GM19025 (cell line): ENCODE data around the gene CARS2.
A peak's percentile ranks its signal among the peaks of the same experiment; 100 is the strongest.
"Not testable (repeated sequence)": the region's sequence is repeated elsewhere in the genome, so short reads cannot be mapped to it uniquely, and the experiment has no call there.

ENCODE experiments used
- ATAC-seq: cut with Tn5 transposase; IDR thresholded peaks from one replicate; pipeline ENCODE4 v1.9.1; 2021; ENCODE audit warnings: mild to moderate bottlenecking, low read depth, moderate library complexity; ENCODE audit not compliant: unreplicated experiment

Gene CARS2

DNA sequence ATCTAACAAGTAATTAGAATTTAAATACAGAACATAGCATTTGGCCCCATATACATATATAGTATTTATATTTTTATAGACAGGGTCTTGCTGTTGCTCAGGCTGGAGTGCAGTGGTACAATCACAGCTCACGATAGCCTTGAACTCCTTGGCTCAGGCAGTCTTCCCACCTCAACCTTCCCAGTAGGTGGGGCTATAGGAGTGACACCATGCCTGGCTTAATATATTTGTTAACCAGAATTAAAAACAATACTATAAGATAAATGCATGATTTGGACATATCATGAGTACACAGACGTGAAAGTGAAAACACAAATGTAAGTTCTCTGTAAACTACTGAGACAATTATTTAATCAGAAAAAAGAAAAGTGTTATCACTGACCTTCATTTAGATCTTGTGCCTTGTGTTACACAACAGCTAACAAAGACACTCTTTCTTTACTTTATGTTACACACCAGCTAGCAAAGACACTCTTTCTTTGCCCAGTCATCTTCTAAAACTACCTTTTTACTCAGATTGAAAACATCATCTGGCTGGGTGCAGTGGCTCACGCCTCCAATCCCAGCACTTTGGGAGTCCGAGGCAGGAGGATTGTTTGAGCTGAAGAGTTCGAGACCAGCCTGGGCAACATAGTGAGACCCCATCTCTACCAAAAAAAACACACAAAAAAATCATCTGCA is 22.6 kb downstream of the CARS2 start:
- ATAC-seq, result no peak

DNA sequence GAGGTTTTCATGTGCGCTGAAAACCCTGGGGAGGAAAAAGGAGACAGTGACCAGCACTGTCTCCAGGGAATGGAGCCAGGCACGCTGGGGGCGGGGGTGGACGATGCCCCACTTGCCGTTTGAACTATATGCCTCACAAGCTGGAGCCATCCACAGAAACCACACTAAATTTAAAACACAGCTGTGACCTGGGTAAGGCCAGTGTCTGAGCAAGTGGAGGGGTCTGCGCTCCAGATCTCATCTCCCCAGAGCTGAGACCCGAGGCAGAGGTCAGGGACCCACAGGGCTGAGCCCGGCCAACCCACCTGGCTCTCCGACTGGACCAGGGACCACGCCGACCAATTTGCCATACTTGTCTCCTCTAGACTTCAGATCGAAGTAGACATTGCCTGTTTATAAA is 23.2 kb downstream of the CARS2 start:
- ATAC-seq, result no peak

DNA sequence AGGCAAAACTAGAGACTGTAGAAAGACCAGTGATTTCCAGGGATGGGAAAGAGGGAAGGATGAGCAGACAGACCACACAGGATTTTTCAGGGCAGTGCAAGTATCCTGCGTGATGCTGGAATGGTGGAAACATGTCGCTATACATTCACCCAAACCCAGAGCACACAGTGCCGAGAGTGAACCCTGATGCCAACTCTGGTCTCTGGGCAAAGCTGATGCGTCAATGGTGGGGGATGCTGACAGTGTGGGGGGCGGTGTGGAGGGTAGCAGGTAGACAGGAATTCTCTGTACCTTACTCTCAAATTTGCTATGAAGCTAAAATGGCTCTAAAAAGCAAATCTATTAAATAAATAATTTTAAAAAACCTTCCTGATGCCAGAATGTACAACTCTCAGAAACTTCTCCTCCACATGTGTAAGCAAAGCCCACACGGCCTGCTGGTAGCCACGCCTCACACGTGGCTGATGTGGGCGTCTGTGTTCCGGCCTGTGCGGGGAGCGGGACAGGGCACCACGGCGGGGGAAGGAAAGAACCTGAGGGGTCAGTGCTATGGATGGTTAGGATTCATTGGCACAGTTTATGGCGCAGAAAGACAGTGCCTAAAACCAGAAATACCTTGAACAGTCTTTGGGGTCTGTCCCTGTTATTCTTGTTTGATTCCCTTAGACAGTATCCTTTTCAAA is 23.9 kb downstream of the CARS2 start:
- no peak for ATAC-seq

DNA sequence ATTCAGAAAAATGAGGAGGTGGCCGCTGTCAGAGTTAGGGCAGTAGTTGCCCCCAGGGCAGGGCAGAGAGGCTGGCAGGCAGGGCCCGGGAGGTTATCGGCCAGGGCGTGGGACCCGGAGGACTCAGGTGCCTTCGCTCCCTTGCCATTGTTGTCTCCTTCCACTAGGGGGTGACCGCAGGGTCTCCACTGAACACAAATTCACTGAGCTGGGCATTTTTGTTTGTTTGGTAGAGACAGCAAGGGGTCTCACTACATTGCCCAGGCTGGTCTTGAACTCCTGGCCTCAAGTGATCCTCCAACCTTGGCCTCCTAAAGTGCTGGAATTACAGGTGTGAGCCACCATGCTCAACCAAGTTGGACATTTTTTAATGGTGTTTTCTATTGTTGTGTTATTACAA is 25.1 kb downstream of the CARS2 start:
- ATAC-seq, result no peak

DNA sequence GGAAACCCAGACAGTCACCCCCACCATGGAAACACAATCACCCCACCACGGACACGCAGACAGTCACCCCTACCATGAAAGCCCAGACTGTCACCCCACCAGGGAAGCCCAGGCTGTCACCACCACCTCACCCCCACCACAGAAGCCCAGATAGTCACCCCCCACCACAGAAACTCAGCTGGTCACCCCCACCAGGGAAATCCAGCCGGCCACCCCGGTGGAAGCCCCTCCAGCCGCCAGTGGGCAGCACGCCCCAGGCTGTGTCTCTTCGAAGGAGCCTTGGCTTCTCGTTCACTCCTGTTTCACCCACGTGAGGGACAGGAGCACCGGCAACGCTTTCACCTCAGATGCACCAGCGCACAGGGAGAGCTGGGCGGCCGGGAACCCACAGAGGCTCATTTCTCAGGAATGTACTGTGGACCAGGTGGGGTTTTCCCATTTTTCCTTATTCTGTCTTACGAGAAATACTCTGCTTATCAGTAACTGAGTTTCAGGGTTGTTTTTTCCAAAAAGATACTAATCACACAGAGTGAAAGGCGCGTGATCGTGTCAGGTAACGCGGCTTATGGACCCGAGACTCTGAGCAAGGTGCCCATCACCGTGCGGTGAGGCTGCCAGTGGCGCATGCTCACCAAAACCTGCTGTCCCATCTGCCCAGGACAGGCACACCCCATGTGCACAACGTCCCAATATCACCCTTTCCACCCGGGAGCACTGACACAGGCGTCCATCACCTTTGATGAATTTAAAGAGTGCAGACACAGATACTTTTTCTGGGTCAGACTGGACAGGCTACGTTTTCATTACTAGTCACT is 28.0 kb downstream of the CARS2 start:
- no peak for ATAC-seq

DNA sequence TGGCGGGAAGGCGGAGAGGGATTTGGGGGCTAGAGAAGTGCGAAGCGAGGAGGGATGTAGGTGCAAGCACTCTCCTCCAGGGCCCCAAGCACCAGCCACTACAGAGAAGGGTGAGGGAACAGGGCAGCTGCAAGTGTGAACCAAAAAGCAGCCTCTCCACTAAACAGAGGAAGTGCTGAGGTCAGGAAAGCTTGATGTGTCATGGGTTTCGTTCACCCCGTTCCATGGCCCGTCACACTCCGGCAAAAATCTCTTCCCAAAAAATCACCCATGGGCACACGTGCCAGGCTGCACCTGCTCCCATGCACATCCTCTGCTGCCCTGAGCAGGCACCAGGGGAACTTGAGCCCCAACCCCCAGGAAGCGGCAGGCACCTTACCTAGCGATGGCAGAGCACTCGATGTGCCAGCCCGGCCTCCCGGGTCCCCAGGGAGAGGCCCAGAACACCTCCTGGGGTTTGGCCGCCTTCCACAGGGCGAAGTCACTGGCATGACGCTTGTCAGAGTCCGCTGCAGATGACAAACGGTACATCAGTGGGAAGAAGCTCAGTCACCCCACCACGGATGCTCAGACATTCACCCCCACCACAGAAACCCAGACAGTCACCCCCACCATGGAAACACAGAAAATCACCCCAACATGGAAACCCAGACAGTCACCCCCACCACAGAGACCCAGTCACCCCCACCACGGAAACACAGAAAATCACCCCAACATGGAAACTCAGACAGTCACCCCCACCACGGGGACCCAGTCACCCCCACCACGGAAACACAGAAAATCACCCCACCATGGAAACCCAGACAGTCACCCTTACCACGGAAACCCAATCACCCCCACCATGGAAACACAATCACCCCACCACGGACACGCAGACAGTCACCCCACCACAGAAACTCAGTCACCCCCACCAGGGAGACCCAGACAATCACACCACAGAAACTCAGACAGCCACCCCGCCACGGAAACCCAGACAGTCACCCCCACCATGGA is 29.0 kb downstream of the CARS2 start:
- ATAC-seq, result peak; percentile 72

DNA sequence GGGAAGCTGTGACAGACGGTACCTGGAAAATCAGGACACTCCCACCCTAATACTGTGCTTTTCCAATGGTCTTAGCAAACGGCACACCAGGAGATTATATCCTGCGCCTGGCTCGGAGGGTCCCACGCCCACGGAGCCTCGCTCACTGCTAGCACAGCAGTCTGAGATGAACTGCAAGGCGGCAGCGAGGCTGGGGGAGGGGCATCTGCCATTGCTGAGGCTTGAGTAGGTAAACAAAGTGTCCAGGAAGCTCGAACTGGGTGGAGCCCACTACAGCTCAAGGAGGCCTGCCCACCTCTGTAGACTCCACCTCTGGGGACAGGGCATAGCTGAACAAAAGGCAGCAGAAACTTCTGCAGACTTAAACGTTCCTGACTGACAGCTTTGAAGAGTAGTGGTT is 36.1 kb downstream of the CARS2 start:
- ATAC-seq, result not testable (repeated sequence)

DNA sequence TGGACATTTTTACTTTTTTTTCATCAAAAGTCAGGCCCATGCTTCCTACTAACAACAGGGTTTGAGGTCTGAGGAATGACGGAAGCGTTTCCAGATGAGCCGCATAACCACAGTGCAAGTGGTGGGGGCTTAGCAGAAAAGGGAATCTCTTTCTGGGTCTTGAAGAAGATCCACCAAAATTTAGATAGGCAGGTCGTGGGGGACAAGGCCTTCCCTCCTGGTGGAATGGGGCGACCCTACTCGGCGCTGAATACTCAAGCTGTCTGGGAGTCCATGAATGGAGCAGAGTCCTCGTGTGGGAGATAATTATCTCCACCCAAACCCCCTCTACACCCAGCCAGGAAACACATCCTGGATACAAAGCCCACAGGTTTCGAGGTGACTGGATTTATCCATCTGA is 36.9 kb downstream of the CARS2 start:
- no peak for ATAC-seq

DNA sequence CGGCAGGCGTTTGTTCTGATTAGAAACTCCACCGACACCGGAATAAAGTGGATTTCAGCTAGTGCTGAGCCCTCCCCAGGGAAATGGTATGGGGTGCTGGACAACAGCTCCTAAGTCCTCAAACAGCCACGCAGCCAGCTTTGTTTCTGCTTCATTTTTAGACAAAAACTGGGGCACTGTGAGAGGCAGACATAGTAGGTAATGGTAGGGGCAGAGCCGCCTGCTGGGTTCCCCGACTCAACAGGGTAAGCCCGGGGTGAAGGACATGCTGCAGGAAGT is 39.7 kb downstream of the CARS2 start:
- ATAC-seq, result no peak

DNA sequence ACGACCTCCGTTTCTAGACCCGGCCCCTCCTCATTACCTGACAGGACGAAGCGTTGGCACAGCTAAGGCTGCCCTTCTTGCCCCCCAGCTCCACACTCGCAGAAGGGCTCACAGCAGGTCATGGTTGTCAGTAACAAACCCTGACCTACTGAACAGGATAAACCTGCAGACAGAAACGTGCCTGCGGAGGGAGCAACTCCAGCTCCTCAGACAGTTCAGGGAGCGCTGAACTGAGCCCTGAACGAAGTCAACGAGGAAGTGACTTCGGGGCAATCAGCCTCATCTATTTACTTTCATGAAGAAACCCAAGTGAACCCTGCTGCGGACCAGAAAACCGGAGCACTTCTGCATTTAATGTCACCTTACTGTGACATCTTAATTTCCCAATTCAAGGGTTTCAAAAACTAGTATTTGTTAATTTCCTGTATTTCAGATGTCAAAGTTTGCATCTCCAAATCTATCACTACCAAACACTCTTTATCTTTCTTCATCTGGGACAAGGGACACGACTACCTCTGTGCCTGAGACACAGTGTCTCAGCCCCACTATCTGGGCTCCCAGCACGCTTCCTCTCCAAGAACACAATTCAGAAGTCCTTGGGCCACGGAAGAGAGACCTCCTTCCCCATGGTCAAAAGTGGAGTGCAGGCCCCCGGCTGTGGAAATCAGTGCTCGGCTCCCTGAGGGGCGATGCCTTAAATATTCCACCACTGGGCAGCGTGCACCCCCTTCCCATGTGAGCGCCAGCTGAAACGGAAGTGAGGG is 40.2 kb downstream of the CARS2 start:
- ATAC-seq, result no peak

DNA sequence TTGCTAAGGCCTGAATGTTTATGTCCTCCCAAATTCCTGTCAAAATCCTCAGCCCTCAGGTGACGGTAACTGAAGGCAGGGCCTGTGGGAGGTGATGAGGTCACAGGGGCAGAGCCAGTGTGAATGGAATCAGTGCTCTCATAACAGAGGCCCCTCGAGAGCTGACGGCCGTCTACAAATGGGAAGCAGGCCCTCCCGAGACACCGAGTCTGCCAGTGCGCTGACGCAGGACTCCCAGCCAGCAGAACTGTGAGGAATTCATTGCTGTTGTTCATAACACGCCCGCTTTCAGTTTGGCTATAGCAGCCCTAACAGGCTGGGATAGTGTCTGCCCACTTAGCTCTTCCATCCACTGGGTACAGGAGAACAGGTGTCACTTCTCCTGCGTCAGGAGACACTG is 41.2 kb downstream of the CARS2 start:
- ATAC-seq, result no peak

DNA sequence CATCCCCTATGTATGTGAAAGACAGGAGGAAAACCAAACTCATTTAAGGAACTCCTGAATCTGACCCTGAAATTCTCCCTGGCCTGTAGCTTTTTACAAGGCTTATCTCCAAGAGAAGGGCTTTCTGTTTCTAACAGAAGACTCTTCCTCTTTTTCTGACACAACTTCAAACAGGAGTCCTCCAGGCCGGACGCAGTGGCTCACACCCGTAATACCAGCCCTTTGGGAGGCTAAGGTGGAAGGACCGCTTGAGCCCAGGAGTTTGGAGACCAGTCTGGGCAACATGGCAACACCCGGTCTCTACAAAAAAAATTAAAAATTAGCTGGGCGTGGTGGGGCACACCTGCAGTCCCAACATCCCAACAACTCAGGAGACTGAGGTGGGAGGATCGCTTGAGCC is 41.9 kb downstream of the CARS2 start:
- no peak for ATAC-seq

DNA sequence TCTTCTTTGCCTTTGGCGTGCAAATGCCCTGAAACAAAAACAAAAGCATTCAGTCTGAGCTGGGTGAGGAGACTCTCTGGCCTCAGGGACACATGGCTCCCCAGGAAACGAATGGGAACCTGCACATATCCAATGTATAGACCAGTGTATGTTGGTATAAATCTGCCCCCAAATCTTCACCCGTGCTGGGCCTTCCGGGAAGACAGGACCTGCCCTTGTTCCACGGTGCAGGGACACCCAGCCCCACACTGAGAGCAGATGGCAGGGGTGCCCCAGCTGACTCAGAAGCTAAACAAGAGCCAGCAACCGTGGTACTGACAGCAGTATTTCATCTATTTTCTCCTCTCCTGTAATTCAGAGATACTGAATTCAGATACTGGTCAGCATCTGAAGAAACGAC is 42.4 kb downstream of the CARS2 start:
- ATAC-seq, result no peak

DNA sequence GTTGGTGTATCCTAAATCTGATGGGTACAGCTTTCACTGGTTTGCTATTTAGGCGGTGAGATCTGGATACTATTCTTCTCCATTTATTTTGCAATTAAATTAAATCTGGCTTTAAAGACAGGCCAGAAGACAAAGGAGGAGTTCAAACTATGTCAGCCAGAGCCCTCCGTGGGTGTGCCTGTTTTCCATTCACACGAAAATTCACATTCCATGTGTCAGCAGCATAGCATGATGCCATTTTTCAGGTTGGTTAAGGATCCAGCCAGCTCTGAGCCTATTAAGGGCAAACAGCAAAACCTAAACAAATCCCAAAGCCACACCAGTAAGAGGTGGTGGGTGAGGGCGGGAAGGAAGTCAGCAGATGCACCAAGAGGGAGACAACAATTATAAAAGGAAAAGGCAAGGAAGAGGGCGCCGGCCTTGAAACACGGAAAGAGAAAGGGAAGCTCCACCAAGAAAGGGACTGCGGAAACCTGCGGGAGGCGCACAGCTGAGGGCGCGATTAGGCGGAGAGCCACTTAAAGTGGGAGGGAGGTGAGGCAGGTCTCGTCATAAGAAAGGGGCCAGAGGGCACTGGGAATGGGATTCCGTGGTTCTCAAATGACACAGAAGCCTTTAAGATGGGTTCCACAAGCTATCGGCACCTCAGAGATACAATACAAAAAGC is 43.0 kb downstream of the CARS2 start:
- ATAC-seq, result no peak

DNA sequence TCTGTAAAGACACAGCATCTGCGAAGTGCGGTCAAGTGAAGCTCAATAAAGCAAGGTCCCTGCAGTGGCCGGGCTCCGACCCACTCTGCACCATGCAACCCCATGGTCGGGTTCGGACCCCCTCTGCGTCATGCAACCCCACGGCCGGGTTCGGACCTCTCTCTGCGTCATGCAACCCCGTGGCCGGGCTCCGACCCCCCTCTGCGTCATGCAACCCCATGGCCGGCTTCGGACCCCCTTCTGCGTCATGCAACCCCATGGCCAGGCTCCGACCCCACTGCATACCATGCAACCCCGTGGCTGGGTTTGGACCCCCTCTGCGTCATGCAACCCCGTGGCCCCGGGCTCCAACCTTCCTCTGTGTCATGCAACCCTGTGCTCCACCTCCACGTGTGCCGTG is 43.8 kb downstream of the CARS2 start:
- ATAC-seq, result no peak

DNA sequence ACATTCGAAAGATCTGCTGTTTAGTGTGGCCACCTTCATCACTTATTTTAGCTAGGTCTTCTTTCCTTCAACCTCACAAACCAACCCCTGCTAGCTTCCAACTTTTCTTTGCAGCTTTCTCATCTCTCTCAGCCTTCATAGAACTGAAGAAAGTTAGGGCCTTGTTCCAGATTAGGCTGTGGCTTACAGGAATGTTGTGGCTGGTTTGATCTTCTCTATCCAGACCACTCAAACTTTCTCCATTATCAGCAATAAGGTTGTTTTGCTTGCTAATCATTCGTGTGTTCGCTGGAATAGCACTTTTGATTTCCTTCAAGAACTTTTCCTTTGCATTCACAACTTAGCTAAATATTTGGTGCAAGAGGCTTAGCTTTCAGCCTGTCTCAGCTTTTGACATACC is 44.7 kb downstream of the CARS2 start:
- ATAC-seq, result no peak

DNA sequence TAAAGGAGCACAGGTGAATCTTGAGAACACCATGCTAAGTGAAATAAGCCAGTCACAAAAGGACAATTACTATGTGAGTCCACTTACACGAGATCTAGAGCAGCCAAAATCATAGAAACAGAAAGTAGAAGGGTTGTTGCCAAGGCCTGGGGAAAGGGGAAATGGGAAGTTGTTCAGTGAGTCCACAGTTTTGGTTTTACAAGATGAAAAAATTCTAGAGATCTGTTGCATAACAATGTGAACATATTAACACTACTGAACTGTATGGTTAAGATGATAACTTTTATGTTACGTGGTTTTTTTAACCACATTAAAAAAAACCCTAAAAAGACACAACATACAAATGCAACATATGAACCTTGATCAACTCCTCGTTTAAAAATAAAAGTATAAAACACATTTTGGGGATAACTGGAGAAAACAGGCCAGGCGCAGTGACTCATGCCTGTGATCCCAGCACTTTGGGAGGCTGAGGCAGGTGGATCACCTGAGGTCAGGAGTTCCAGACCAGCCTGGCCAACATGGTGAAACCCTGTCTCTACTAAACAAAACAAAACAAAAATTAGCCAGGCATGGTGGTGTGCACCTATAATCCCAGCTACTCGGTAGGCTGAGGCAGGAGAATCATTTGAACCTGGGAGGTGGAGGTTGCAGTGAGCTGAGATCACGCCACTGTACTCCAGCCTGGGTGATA is 47.6 kb downstream of the CARS2 start:
- peak; percentile 78 for ATAC-seq

DNA sequence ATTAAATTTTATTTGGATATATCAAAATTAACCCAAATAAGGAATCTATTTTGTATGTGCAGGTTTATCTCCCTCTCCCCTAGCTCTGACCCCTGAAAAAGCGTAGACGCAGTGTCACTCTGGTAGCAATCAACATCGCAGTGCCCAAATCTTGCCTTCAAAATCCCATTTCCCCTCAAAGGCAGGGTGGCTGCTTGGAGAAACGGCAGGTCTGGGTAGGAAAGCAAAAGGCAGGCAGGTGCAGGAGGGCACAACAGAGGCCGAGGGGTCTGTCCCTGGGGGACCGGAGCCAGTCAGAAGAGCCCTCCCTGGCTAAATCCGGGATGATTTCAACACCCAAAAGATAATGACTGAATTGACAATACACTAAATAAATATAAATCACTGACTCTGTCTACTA is 48.7 kb downstream of the CARS2 start:
- no peak for ATAC-seq

DNA sequence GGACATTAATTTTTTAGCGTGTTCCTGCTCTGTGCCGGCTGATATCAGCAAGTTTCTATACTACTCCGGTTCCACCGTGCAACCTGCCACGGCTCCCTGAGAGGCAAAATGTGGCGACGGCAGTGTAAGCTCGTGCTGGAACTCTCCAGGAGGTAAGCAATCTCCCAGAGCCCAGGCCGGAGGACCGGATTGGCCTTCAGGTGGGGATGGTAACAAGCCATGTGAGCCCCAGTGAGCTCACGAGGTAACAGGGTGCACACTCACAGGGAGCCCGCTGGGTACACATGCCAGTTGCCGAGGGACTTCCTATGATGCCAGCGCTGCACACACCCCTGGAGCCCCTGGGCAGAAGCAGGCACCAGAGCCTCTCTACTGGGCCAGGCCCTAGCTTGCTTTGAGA is 52.1 kb downstream of the CARS2 start:
- ATAC-seq, result no peak
